HG02588 (cell line): ENCODE data around the gene SETD6.

Experiments
- ATAC-seq: cut with Tn5 transposase; IDR thresholded peaks from one replicate; pipeline ENCODE4 v1.9.1; 2021; ENCODE audit warnings: mild to moderate bottlenecking, moderate library complexity; ENCODE audit not compliant: unreplicated experiment

Gene SETD6

GRCh38 chr16:58507963-58508670, 7.2 kb upstream of the SETD6 start:
- no peak for ATAC-seq

DNA sequence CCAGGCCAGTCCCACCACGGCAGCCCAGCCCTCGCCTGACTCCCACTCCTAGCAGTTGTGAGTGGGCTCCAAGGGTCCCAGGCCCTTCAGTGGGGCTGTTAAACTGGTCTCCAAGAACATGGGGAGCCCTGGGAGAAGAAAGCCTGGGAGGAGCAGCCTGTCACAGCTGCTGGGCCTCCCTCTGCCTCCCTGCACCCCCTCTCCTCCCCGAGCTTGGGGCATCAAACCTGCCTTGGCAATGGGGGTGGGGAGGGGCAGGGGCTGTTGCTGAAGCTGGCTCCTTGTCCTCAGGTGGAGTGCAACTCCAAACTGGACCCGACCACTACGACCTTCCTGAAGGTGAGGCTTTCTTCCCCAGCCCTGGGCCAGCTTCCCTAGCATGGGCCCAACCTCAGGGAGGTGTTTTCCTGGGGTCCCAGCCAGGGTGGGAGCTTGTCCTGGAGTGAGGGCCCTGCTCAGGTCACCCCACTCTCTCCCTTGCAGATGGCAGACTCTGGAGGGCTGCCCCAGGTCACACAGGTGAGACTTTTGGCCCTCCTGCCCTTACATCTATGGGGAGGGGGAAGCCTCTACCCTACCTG, 6.6 kb upstream of the SETD6 start:
- ATAC-seq: no peak

DNA sequence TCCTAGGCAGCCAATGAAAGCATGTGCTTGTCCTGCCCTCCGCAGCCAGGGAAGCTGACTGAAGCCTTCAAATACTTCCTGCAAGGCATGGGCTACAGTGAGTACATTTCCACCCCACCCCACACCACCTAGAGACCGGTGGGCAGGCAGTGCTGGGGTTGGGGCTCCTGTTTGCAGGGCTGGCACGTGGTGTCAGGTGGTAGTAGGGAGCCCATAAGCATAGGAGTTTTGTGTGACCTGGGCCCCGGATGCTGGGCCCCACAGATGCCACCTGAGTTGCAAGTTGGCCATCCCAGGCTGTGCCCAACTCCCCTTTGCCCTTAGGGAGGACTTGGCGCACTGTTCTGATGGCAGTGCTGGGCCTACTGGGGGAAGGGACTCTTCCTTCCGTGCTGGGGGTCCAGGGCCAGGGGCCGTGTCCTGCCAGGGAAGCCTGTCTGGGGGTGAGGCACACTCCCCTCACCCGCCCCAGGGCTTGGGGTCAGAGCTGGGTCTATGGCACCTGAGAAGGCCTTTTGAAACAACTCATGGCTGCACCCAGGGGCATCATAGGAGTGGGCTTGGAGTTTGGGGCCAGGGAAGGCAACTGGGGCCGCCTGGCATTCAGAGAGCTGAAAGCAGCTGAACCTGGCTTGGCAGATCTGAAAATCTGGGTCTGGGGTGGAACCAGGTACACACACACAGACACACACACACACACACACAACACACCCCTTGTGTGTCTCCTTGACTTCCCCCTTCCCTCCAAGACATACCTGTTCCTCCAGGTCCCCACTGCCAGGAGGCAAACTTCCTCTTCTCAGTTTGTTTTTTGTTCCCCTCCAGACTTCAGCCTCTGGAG, 5.8 kb upstream of the SETD6 start:
- ATAC-seq: no peak

- ATAC-seq: no peak
These were observed 5.1 kb upstream of the SETD6 start for GRCh38 chr16:58510097-58510775.

DNA sequence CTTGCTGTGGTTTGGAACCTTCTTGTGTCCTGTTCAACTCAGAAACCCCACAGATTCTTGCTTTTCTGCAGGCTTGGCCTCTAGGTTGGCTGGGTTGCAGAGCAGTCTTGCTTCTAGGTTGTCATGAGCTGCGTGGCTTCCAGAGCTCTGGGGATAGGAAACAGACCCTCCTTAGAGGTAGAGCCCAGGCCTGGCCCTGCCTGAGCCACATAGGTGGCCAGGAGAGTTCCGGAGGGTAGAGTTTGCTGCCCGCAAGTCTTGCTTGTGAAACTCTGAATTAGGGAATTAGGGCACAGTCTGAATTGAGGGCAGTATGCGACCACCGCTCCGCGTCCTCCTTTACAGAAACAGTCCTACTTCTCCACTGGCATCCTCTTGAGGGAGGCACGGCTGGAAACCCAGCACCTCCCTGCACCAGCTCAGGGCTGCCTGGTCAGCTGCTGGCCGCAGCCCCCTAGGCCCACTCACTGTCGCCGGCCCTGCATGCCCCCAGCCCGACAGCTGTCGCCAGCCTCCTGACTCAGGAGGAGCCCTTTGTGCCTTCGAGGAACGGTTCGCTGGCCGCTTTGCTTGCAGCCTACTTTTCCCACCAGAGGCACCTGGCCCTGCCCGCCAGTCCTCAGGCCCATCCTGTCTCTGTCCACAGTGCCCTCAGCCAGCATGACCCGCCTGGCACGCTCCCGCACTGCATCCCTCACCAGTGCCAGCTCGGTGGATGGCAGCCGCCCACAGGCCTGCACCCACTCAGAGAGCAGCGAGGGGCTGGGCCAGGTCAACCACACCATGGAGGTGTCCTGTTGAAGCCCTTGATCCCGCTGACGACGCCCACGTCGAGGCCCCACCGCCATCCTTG, 4.3 kb upstream of the SETD6 start:
- no peak for ATAC-seq

GRCh38 chr16:58511933-58512815, 3.1 kb upstream of the SETD6 start:
- no peak for ATAC-seq

DNA sequence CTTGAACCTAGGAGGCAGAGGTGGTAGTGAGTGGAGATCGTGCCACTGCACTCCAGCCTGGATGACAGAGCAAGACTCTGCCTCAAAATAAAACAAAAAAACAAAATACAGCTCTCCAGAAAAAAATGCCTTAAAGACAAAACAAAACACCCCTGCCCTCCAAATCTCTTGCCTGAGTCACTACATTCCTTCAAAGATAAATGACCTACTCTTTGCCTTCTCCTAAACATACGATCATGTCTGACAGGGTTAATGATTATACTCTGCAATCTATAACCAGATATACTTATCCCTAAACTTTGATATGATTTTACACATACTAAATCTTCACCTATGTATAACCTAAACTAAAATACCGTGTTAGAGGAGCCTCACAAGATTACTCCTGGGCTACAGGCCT, 1.4 kb upstream of the SETD6 start:
- no peak for ATAC-seq

DNA sequence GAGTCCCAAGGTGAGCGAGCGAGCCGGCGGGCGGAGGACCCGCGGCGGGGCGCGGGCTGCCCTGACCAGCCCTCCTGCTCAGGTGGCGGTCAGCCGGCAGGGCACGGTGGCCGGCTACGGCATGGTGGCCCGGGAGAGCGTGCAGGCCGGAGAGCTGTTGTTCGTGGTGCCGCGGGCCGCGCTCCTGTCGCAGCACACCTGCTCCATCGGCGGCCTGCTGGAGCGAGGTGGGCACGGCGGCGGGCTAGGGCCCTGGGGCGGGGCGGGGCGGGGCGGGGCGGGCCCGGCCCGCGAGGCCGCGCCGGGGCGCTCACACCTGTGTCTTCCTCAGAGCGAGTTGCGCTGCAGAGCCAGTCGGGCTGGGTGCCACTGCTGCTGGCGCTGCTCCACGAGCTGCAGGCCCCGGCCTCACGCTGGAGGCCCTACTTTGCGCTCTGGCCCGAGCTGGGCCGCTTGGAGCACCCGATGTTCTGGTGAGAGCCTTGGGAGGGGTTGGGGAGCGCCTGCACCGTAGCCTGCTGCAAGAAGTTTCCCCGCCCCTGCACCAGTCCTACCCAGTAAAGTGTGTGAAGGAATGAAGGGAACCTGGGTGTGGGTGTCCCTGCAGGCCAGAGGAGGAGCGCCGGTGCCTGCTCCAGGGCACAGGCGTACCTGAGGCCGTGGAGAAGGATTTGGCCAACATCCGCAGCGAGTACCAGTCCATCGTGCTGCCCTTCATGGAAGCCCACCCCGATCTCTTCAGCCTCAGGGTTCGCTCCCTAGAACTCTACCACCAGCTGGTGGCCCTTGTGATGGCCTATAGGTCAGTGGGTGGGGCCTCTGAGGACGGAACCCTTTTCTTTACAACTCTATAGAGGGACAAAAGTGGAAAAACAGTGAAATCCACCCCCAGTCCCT, 802 bp downstream of the SETD6 start:
- peak; percentile 30 for ATAC-seq

DNA sequence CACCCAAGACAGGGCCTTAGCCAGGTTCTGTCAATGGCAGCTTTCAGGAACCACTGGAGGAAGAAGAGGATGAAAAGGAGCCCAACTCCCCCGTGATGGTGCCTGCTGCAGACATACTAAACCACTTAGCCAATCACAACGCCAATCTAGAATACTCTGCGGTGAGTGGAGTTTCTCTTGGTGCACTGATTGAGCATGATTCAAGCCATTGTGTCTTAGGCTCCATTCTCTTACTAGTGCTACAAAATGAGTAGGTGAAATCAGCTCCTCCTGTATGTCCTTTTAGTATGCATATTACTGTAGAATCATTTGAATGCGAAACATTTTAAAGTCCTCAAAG, 1.4 kb downstream of the SETD6 start:
- no peak for ATAC-seq

- peak; percentile 41 for ATAC-seq
These were observed 3.0 kb downstream of the SETD6 start for GRCh38 chr16:58518083-58518979.

DNA sequence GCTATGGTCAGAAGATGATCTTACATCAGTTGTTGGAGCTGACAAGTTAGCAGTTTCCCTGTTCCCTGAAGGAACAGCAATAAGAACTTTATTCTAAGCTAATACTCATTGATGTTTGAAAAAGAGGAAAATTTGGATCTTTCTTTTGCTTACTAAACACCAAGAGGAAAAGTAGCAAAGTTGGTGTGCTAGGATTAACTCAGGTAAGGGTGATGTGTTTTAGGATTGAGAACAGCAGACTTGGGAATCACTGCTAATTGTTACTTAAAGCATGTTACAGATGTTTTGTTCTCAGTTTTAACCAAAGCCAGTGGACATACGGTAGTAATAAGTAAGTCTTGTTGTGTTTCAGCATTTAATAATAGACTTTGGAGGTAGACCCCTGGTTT, 3.7 kb downstream of the SETD6 start:
- ATAC-seq: no peak

DNA sequence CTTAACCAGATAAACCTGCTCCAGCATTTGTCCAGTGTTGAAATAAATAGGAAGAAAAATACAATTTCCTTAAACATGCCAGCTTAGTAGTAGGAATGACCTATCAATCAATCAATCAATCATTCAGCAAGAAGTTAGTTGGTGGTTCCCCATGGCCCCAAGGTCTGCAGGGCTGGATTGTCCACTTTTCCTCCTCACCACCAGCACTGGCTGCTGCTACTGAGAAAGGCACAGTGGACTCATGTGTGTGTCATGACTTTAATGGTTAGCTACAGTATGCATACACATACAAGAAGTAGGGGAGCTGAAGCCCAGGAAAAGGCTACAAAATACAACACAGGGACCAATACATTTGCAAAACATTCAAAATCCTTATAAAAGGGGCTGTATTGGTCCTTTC, 4.4 kb downstream of the SETD6 start:
- ATAC-seq: no peak

- ATAC-seq: no peak
These were observed 14.9 kb downstream of the SETD6 start for GRCh38 chr16:58530179-58530578.

GRCh38 chr16:58532414-58532813, 17.1 kb downstream of the SETD6 start:
- no peak for ATAC-seq

DNA sequence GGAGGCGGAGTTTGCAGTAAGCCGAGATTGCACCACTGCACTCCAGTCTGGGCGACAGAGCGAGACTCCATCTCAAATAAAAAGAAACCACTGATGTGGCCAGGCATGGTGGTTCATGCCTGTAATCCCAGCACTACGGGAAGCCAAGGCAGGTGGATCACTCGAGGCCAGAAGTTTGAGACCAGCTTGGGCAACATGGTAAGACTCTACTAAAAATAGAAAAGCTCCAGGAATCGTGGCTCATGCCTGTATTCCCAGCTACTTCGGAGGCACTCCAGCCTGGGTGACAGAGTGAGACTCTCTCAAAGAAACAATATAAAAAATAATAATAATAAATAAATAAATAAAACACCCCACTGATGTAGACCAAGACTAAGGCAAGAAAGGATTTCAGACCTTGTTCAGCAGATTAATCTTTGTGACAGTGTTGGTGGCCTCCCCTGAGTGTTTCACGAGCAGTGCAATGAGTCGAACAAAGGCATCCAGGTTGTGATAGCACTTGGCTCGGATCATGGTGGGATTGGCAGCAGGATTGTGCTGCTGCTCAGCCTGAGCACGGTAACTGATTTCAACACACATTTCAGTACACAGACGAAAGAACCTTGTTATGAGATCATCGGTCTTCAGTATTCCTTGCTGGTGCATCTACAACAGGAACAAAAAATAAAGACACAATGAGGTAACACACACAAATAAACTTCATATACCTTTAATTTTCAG, 18.6 kb downstream of the SETD6 start:
- no peak for ATAC-seq

- ATAC-seq: no peak
These were observed 19.8 kb downstream of the SETD6 start for GRCh38 chr16:58535100-58535499.

DNA sequence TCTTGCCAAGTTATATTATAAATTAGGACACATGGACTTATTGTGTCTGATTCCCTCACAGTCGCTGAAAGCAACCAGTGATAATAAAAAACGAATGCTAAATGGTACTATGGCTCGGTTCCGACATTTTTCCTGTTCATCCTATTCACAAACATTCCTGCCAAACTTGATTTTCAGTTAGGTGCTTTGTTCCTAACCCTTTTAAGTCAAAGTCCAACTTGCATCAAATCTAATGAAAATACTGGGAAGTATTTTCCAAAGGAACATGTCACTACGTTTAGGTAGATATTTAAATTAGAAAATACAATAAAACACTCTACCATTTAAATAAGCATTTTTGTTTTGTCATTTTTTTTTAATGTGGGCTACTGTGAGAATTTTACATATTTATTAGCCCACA, 21.0 kb downstream of the SETD6 start:
- no peak for ATAC-seq
